Measurements from ENCODE around the gene CX3CL1.
A peak's percentile ranks its signal among the peaks of the same experiment; 100 is the strongest.

Gene CX3CL1

GRCh38 chr16:57389087-57389468 lies 16.8 kb downstream of the CX3CL1 start:
- H3K9ac ChIP-seq (ENCODE audit: low read depth, low read length, poor library complexity, severe bottlenecking) = no peak overlapping the region
- peaks cover 7% of the 10 kb centered on the region for H3K4me1 ChIP-seq (ENCODE audit: insufficient read depth, low read length, poor library complexity, severe bottlenecking)
- no peak overlapping the region for H3K4me2 ChIP-seq (ENCODE audit: low read depth, low read length, poor library complexity, severe bottlenecking)

GRCh38 chr16:57390636-57391295 lies 18.5 kb downstream of the CX3CL1 start:
- no peak overlapping the region for H3K9ac ChIP-seq (ENCODE audit: low read depth, low read length, poor library complexity, severe bottlenecking)
- H3K27me3 ChIP-seq (ENCODE audit: insufficient read depth, low read length, poor library complexity, severe bottlenecking) = no peaks in the 10 kb centered on the region
- H3K4me1 ChIP-seq (ENCODE audit: insufficient read depth, low read length, poor library complexity, severe bottlenecking) = no peaks in the 10 kb centered on the region
- H3K9me3 ChIP-seq (ENCODE audit: insufficient read depth, low read depth, low read length) = no peaks in the 10 kb centered on the region
- TF ChIP-seq EZH2phosphoT487 (IDR thresholded peaks at IDR 0.05; ENCODE audit: borderline replicate concordance) (no peak), CTCF (conservative IDR thresholded peaks at IDR 0.05; ENCODE audit: low read length) (no peak)
- no peaks in the 10 kb centered on the region for H3K9me2 ChIP-seq (replicated peaks; ENCODE audit: low read depth, low read length)
- no peak overlapping the region for H3K4me3 ChIP-seq (ENCODE audit: low read length, poor library complexity, severe bottlenecking)
- no peaks in the 10 kb centered on the region for H3K36me3 ChIP-seq (ENCODE audit: insufficient read depth, low read length)
- H2AFZ ChIP-seq (ENCODE audit: low read length) = 0 out of 2 replicates have a peak overlapping the region, but pooled peaks have one; percentile 3
- H3F3A ChIP-seq (ENCODE audit: low read depth) = no peaks in the 10 kb centered on the region
- H3K4me2 ChIP-seq (ENCODE audit: low read depth, low read length, poor library complexity, severe bottlenecking) = no peak overlapping the region
- no peaks in the 10 kb centered on the region for H4K20me1 ChIP-seq (ENCODE audit: insufficient read depth, low read length, poor library complexity, severe bottlenecking)
- H3K79me2 ChIP-seq (ENCODE audit: insufficient read depth, low read length) = no peaks in the 10 kb centered on the region

More at GRCh38 chr16:57389087-57389468, 16.8 kb downstream of the CX3CL1 start:
- no peaks in the 10 kb centered on the region for H3K27me3 ChIP-seq (ENCODE audit: insufficient read depth, low read length, poor library complexity, severe bottlenecking)
- H2AFZ ChIP-seq (ENCODE audit: low read length) = no peak overlapping the region
- no peaks in the 10 kb centered on the region for H3F3A ChIP-seq (ENCODE audit: low read depth)
- no peaks in the 10 kb centered on the region for H3K79me2 ChIP-seq (ENCODE audit: insufficient read depth, low read length)
- no peaks in the 10 kb centered on the region for H3K9me3 ChIP-seq (ENCODE audit: insufficient read depth, low read depth, low read length)
- no peaks in the 10 kb centered on the region for H4K20me1 ChIP-seq (ENCODE audit: insufficient read depth, low read length, poor library complexity, severe bottlenecking)
- TF ChIP-seq EZH2phosphoT487 (IDR thresholded peaks at IDR 0.05; ENCODE audit: borderline replicate concordance) = no peak
- no peak for TF ChIP-seq CTCF (conservative IDR thresholded peaks at IDR 0.05; ENCODE audit: low read length)
- no peaks in the 10 kb centered on the region for H3K36me3 ChIP-seq (ENCODE audit: insufficient read depth, low read length)
- no peak overlapping the region for H3K4me3 ChIP-seq (ENCODE audit: low read length, poor library complexity, severe bottlenecking)
- no peaks in the 10 kb centered on the region for H3K9me2 ChIP-seq (replicated peaks; ENCODE audit: low read depth, low read length)

- H3F3A ChIP-seq (ENCODE audit: low read depth) = no peaks in the 10 kb centered on the region
- TF ChIP-seq EZH2phosphoT487 (IDR thresholded peaks at IDR 0.05; ENCODE audit: borderline replicate concordance) = no peak
- no peak for TF ChIP-seq CTCF (conservative IDR thresholded peaks at IDR 0.05; ENCODE audit: low read length)
- no peaks in the 10 kb centered on the region for H3K36me3 ChIP-seq (ENCODE audit: insufficient read depth, low read length)
- no peaks in the 10 kb centered on the region for H3K27me3 ChIP-seq (ENCODE audit: insufficient read depth, low read length, poor library complexity, severe bottlenecking)
- H3K79me2 ChIP-seq (ENCODE audit: insufficient read depth, low read length) = no peaks in the 10 kb centered on the region
- no peak overlapping the region for H3K4me2 ChIP-seq (ENCODE audit: low read depth, low read length, poor library complexity, severe bottlenecking)
- H3K4me1 ChIP-seq (ENCODE audit: insufficient read depth, low read length, poor library complexity, severe bottlenecking) = no peaks in the 10 kb centered on the region
- no peaks in the 10 kb centered on the region for H3K9me3 ChIP-seq (ENCODE audit: insufficient read depth, low read depth, low read length)
- no peak overlapping the region for H3K9ac ChIP-seq (ENCODE audit: low read depth, low read length, poor library complexity, severe bottlenecking)
- no peaks in the 10 kb centered on the region for H4K20me1 ChIP-seq (ENCODE audit: insufficient read depth, low read length, poor library complexity, severe bottlenecking)
- H3K9me2 ChIP-seq (replicated peaks; ENCODE audit: low read depth, low read length) = no peaks in the 10 kb centered on the region
- H3K4me3 ChIP-seq (ENCODE audit: low read length, poor library complexity, severe bottlenecking) = no peak overlapping the region
- 0 out of 2 replicates have a peak overlapping the region, but pooled peaks have one; percentile 3 for H2AFZ ChIP-seq (ENCODE audit: low read length)
Measured at GRCh38 chr16:57391300-57391699, 19.0 kb downstream of the CX3CL1 start.

Measured in Loucy (cell line).